Right lobe of liver (tissue), 6 donors: Measurements from ENCODE around the gene S100PBP. TPM values are rescaled to one million over a fixed set of nuclear protein-coding genes. Genes with fewer than 3 reads are reported as not detected.
"Not testable (repeated sequence)": the region's sequence is repeated elsewhere in the genome, so short reads cannot be mapped to it uniquely, and the experiment has no call there.

ENCODE experiments used
- ATAC-seq, 4 donors: fragments of 200-7000 bp; cut with Tn5 transposase; one replicate each; pipeline ENCODE4 v1.9.1; 2020; ENCODE audit warnings: mild to moderate bottlenecking in 4 of 4, moderate library complexity in 4 of 4
- DNase-seq, 3 donors: peaks; one replicate each; pipeline ENCODE4 v3.0.0-alpha.2; 2020
- H3K27ac ChIP-seq, 3 donors: fragments of 200-600 bp; one replicate each; pipeline ENCODE4 v1.8.0; 2022
- H3K27me3 ChIP-seq, 2 donors: fragments of 200-600 bp; one replicate each; pipeline ENCODE4 v1.8.0; 2022
- H3K36me3 ChIP-seq, 4 donors: fragments of 200-600 bp; sonication (generic) in 1 of 4; one replicate each; pipeline versions ENCODE4 v1.5.1 to v1.8.0; 2017 to 2022; ENCODE audit warnings: control low read depth in 1 of 4
- H3K4me1 ChIP-seq, 4 donors: fragments of 200-600 bp; sonication (generic) in 1 of 4; one replicate each; pipeline versions ENCODE4 v1.5.1 to v1.8.0; 2017 to 2022; ENCODE audit warnings: control low read depth in 1 of 4
- H3K4me3 ChIP-seq, 3 donors: fragments of 200-600 bp; one replicate each; pipeline ENCODE4 v1.8.0; 2022
- H3K9me3 ChIP-seq, 4 donors: fragments of 200-600 bp; sonication (generic) in 1 of 4; one replicate each; pipeline versions ENCODE4 v1.5.1 to v1.8.0; 2017 to 2022; ENCODE audit warnings: control low read depth in 1 of 4
- POLR2A ChIP-seq: fragments of 450-650 bp; IDR thresholded peaks from one replicate; pipeline ENCODE4 v1.6.1; 2017; ENCODE audit warnings: antibody characterized with exemption, mild to moderate bottlenecking
- WGBS: methylation state at CpG from one replicate; pipeline ENCODE4 v1.1.6; 2018; ENCODE audit warnings: low coverage, low lambda C conversion rate; ENCODE audit not compliant: insufficient coverage; ENCODE audit errors: missing lambda C conversion rate; 5-methylcytosine and 5-hydroxymethylcytosine counted together
- intact Hi-C, 2 donors: fragments of 100-400 bp; cut with DNase I; formaldehyde crosslinking; loops; one replicate each; pipeline versions ENCODE4 v1.11.2 to v1.14.1; 2022
- total RNA-seq, 6 experiments: library from RNA; depleted of rRNA in 2 of 6; stranded (reverse); fragments of >200 nt in 2 of 6; fragmentation: NEBNext Ultra II Directional in 3 of 6; extraction: Animal tissue kit (Norgen Biotek cat#: 25700) in 3 of 6; gene quantifications; one replicate each; pipeline versions ENCODE4 v1.1.0 to v1.2.4, GENCODE V29; 2016 to 2023
- TF ChIP-seq, protein P1 (sequence below), 4 donors: fragments of 200-600 bp in 3 of 4; fragments of 450-650 bp in 1 of 4; IDR thresholded peaks; one replicate each; pipeline versions ENCODE4 v1.5.1 to v1.8.0; 2016 to 2022; ENCODE audit warnings: antibody characterized with exemption in 4 of 4, mild to moderate bottlenecking in 2 of 4
- donor health status: DM: no; HTN: yes; CAD: no.
- donor health status: DM: no; HTN: no; CAD: no.
- donor health status: DM: no; HTN: no; CAD: no.
- donor health status: DM: no; HTN: yes; CAD: no.
- donor health status: DM: no; HTN: yes; CAD: no.

Gene S100PBP
- total RNA-seq, 6 experiments from 2014 or later: 7.6 to 14.6 (median 10.5) TPM

DNA sequence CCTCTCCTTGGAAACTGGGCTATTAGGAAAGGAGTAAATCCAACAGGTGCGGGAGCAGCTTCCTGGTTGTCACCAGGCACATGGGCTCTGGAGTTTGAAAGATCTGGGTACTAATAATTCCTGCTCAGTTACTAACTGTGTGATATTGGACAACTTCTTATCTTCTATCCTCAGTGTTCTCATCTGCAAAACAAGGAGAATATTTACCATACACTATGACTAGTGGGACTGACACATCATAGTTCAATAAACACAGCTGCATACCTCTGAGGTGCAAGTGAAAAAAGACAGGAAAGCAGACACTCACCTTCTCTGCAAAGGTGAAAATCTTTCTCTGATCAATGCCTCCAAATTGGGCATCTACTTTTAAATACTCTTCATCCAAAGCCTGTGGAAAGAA is 20.0 kb upstream of the S100PBP start:
- WGBS: no CpG with 5 or more reads among the region's 1 CpG
- H3K4me1 ChIP-seq: no peaks in the 10 kb centered on the region
- no peak overlapping the region for H3K4me3 ChIP-seq
- DNase-seq: no peak
- no peak for ATAC-seq
- H3K36me3 ChIP-seq: peaks cover 6 to 46% (median 14%) of the 10 kb centered on the region in 4 donors
- H3K9me3 ChIP-seq: no peaks in the 10 kb centered on the region
- no peaks in the 10 kb centered on the region for H3K27me3 ChIP-seq
- no peak for TF ChIP-seq POLR2A
- TF ChIP-seq, protein P1, sequence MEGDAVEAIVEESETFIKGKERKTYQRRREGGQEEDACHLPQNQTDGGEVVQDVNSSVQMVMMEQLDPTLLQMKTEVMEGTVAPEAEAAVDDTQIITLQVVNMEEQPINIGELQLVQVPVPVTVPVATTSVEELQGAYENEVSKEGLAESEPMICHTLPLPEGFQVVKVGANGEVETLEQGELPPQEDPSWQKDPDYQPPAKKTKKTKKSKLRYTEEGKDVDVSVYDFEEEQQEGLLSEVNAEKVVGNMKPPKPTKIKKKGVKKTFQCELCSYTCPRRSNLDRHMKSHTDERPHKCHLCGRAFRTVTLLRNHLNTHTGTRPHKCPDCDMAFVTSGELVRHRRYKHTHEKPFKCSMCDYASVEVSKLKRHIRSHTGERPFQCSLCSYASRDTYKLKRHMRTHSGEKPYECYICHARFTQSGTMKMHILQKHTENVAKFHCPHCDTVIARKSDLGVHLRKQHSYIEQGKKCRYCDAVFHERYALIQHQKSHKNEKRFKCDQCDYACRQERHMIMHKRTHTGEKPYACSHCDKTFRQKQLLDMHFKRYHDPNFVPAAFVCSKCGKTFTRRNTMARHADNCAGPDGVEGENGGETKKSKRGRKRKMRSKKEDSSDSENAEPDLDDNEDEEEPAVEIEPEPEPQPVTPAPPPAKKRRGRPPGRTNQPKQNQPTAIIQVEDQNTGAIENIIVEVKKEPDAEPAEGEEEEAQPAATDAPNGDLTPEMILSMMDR (IDR thresholded peaks at IDR 0.05): no peak
- intact Hi-C loops: no loop called here
- H3K27ac ChIP-seq: no peak overlapping the region

DNA sequence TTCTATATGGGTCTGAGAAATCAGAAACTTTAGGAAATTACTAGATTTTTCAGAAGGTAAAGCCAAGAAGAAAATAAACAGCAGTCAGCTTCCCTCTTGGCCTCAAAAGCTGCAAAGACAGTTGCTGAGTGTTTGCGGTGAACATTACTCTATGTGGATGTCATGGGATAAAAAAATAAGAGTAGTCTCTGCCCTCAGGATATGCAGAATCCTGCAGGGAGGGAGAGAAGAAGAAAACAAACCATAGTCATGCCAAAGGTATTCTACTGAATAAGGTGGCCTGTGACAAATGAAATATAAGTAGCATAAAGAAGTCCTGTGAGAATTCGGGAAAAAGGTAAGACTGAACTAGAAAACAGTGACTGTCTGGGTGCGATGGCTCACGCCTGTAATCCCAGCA is 19.3 kb upstream of the S100PBP start:
- no peak for ATAC-seq
- WGBS: 83% methylated on average over 2 of the region's 4 CpGs
- no peak for TF ChIP-seq POLR2A
- TF ChIP-seq, protein P1 (IDR thresholded peaks at IDR 0.05): no peak
- Histone ChIP-seq H3K4me3 (no peak overlapping the region), H3K4me1 (no peaks in the 10 kb centered on the region), H3K36me3 (peaks cover 7 to 47% (median 14%) of the 10 kb centered on the region in 4 donors), H3K9me3 (no peaks in the 10 kb centered on the region), H3K27ac (no peak overlapping the region), H3K27me3 (no peaks in the 10 kb centered on the region)
- DNase-seq: no peak
- intact Hi-C loops: no loop called here

DNA sequence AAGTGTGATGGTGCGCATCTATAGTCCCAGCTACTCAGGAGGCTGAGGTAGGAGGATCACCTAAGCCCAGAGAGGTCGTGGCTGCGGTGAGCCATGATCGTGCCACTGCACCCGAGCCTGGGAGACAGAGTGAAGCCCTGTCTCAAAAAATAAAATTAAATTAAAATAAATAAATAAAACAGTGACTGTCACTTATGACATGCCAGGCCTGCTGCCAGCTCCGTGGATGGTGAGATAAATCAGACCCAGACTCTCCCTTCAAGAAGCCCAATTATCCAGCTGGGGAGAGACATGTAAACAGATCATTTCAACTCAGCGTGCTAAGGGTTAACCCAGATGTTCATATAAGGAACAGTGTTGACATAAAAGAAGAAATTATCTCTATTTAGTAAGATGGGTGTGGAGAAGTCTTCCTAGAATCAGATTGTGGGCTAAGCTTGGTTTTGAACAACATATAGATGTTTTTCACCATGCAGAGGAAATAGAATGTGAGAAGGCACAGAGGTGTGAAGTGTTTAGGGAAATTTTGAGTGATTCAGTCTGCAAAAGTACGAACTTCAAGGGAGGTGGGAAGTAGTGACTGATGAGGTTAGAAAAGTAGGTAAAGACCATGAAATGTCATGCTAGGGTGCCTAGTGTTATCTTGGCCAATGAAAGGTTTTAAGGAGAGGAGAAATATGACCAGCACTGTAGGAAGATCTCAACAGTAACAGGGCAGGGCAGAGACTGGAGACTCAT is 18.6 kb upstream of the S100PBP start:
- 85% methylated on average over 8 of the region's 8 CpGs for WGBS
- TF ChIP-seq, protein P1 (IDR thresholded peaks at IDR 0.05): no peak
- TF ChIP-seq POLR2A: no peak
- H3K4me1 ChIP-seq: no peaks in the 10 kb centered on the region
- H3K36me3 ChIP-seq: peaks cover 7 to 46% (median 11%) of the 10 kb centered on the region in 4 donors
- intact Hi-C loops: no loop called here
- DNase-seq (no peak), ATAC-seq (peak in 1 of 4 donors; percentile 23)
- no peak overlapping the region for H3K27ac ChIP-seq
- no peaks in the 10 kb centered on the region for H3K27me3 ChIP-seq
- H3K9me3 ChIP-seq: no peaks in the 10 kb centered on the region
- no peak overlapping the region for H3K4me3 ChIP-seq

DNA sequence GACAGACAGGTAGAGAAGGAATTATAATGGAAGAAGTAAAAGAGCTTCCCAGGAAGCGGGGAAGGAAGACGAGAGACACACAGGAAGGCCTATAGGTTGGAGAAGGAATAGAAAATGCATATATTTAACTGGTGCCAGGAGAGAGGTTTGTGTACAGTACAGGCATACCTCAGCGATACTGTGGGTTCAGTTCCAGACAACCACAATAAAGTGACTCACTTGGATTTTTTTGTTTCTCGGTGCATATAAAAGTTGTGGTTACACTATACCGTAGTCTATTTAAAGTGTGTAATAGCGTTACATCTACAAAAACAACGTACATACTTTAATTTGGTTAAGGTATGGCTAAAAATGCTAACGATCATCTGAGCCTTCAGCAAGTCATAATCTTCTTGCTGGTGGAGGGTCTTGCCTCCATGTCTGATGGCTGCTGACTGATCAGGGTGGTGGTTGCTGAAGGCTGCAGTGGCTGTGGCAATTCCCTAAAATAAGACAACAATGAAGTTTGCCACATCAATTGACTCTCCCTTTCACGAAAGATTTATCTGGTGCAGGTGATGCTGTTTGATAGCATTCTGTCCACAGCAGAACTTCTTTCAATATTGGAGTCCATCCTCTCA is 16.2 kb upstream of the S100PBP start:
- H3K4me1 ChIP-seq: no peaks in the 10 kb centered on the region
- no peak overlapping the region for H3K27ac ChIP-seq
- intact Hi-C loops: no loop called here
- DNase-seq: no peak
- H3K27me3 ChIP-seq: no peaks in the 10 kb centered on the region
- H3K4me3 ChIP-seq: no peak overlapping the region
- TF ChIP-seq, protein P1 (IDR thresholded peaks at IDR 0.05): no peak
- no peaks in the 10 kb centered on the region for H3K9me3 ChIP-seq
- peaks cover 7 to 43% (median 7%) of the 10 kb centered on the region in 4 donors for H3K36me3 ChIP-seq
- WGBS: 68% methylated on average over 8 of the region's 9 CpGs
- no peak for ATAC-seq

DNA sequence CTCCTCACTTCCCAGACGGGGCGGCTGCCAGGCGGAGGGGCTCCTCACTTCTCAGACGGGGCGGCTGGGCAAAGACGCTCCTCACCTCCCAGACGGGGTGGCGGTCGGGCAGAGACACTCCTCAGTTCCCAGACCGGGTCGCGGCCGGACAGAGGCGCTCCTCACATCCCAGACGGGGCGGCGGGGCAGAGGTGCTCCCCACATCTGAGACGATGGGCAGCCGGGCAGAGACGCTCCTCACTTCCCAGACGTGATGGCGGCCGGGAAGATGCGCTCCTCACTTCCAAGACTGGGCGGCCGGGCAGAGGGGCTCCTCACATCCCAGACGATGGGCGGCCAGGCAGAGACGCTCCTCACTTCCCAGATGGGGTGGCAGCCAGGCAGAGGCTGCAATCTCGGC is 13.0 kb upstream of the S100PBP start:
- H3K4me3 ChIP-seq, H3K9me3 ChIP-seq, H3K27me3 ChIP-seq, H3K27ac ChIP-seq, intact Hi-C loops, H3K4me1 ChIP-seq, ATAC-seq, DNase-seq: not testable (repeated sequence)
- peaks cover 0 to 50% (median 13%) of the 10 kb centered on the region in 4 donors for H3K36me3 ChIP-seq
- WGBS: 95% methylated on average over 16 of the region's 30 CpGs
